K562 (cell line): ENCODE results near the gene TRAF7. TPM values are rescaled to one million over a fixed set of nuclear protein-coding genes. Genes with fewer than 3 reads are reported as not detected.

Source experiments
- ASH1L ChIP-seq: fragments of 450-650 bp; IDR thresholded peaks from 2 replicates; pipeline ENCODE4 v1.6.1; 2018; ENCODE audit warnings: borderline replicate concordance, mild to moderate bottlenecking, low read depth; ENCODE audit not compliant: partially characterized antibody
- BRD9 ChIP-seq: fragments of 450-650 bp; IDR thresholded peaks from 2 replicates; pipeline ENCODE4 v1.6.1; 2018; ENCODE audit warnings: low read depth; ENCODE audit not compliant: partially characterized antibody
- E2F1 ChIP-seq: sonication (generic); formaldehyde crosslinking; IDR thresholded peaks from 2 replicates; pipeline ENCODE4 v1.8.1; 2023; ENCODE audit warnings: mild to moderate bottlenecking, missing genetic modification reagents, moderate library complexity
- ESRRB ChIP-seq: fragments of 250-450 bp; sonication (Bioruptor Pico); IDR thresholded peaks from 2 replicates; pipeline ENCODE4 v1.5.0; 2020; ENCODE audit warnings: mild to moderate bottlenecking, moderate library complexity, borderline replicate concordance
- ETS2 ChIP-seq: IDR thresholded peaks from 2 replicates; pipeline ENCODE4 v1.6.1; 2016; ENCODE audit warnings: borderline replicate concordance, missing genetic modification characterization, mild to moderate bottlenecking, moderate library complexity, missing compliant biosample characterization; ENCODE audit not compliant: poor library complexity, severe bottlenecking
- KAT8 ChIP-seq: fragments of 450-650 bp; IDR thresholded peaks from 2 replicates; pipeline ENCODE4 v1.6.1; 2016; ENCODE audit warnings: low read depth, mild to moderate bottlenecking
- NCOA4 ChIP-seq: fragments of 450-650 bp; IDR thresholded peaks from 2 replicates; pipeline ENCODE4 v1.6.1; 2018; ENCODE audit warnings: mild to moderate bottlenecking; ENCODE audit not compliant: partially characterized antibody
- NFRKB ChIP-seq: fragments of 450-650 bp; IDR thresholded peaks from 2 replicates; pipeline ENCODE4 v1.6.1; 2016; ENCODE audit warnings: low read depth
- POLR2AphosphoS5 ChIP-seq: IDR thresholded peaks from 2 replicates; pipeline ENCODE4 v1.6.1; 2011; ENCODE audit warnings: mild to moderate bottlenecking, low read depth, low read length, moderate library complexity; ENCODE audit not compliant: control insufficient read depth, insufficient read depth
- POLR3A ChIP-seq: IDR thresholded peaks from 2 replicates; pipeline ENCODE4 v1.6.1; 2011; ENCODE audit warnings: borderline replicate concordance, mild to moderate bottlenecking, moderate library complexity; ENCODE audit not compliant: insufficient read length, insufficient read depth; ENCODE audit errors: extremely low read depth
- POU5F1 ChIP-seq: fragments of 150-350 bp; IDR thresholded peaks from 2 replicates; pipeline ENCODE4 v1.6.1; 2014; ENCODE audit warnings: borderline replicate concordance, low read length, low read depth, mild to moderate bottlenecking; ENCODE audit not compliant: partially characterized antibody
- REST ChIP-seq, 2 experiments: fragments of 450-650 bp; formaldehyde crosslinking in 1 of 2; IDR thresholded peaks; 2 replicates each; pipeline versions ENCODE4 v1.4.0 to v1.6.1; 2014 to 2020; ENCODE audit warnings: mild to moderate bottlenecking in 2 of 2, borderline replicate concordance in 1 of 2, low read depth in 1 of 2
- SAFB ChIP-seq: fragments of 200-400 bp; formaldehyde crosslinking; IDR thresholded peaks from 2 replicates; pipeline ENCODE4 v1.6.1; 2017; ENCODE audit warnings: low read depth, low read length, borderline replicate concordance
- SIN3A ChIP-seq, 2 experiments: fragments of 150-350 bp in 1 of 2; IDR thresholded peaks; 2 replicates each; pipeline ENCODE4 v1.6.1; 2011 to 2016; ENCODE audit warnings: borderline replicate concordance in 2 of 2, low read depth in 2 of 2, low read length in 2 of 2, mild to moderate bottlenecking in 2 of 2, moderate library complexity in 2 of 2; ENCODE audit not compliant: control insufficient read depth in 1 of 2
- SMARCB1 ChIP-seq: IDR thresholded peaks from 2 replicates; pipeline ENCODE4 v1.6.1; 2011; ENCODE audit warnings: improper control_type of control experiment, low read depth; ENCODE audit not compliant: insufficient read length
- XRCC3 ChIP-seq: fragments of 450-650 bp; IDR thresholded peaks from 2 replicates; pipeline ENCODE4 v1.6.1; 2017; ENCODE audit warnings: mild to moderate bottlenecking, moderate library complexity
- ZBTB17 ChIP-seq: fragments of 450-650 bp; formaldehyde crosslinking; IDR thresholded peaks from 2 replicates; pipeline ENCODE4 v1.4.0; 2020; ENCODE audit warnings: mild to moderate bottlenecking
- ZNF23 ChIP-seq: fragments of 250-450 bp; sonication (Bioruptor Pico); IDR thresholded peaks from 2 replicates; pipeline ENCODE4 v1.4.0; 2020; ENCODE audit warnings: mild to moderate bottlenecking
- polyA plus RNA-seq, 8 experiments: library from polyadenylated mRNA; depleted of rRNA in 4 of 8; stranded (reverse) in 5 of 8; unstranded in 3 of 8; fragments of >200 nt; fragmentation: Nextera tagmentation in 2 of 8; fragmentation: Illumina TruSeq in 1 of 8; extraction: Ambion mirVana in 2 of 8; extraction: Trizol in 1 of 8; gene quantifications; 2 replicates each; pipeline versions ENCODE4 v1.2.1 to v1.2.3, GENCODE V29; 2011 to 2014; ENCODE audit warnings: inconsistent platforms in 1 of 8, missing spikeins in 1 of 8
- total RNA-seq, 7 experiments: library from RNA; depleted of rRNA in 6 of 7; stranded (reverse); fragments of >200 nt in 6 of 7; fragmentation: Illumina TruSeq in 2 of 7; extraction: Trizol in 2 of 7; gene quantifications; 2 replicates each; pipeline versions ENCODE4 v1.2.1 to v1.2.3, GENCODE V29; 2011 to 2021; ENCODE audit warnings: low replicate concordance in 1 of 7

Gene TRAF7
- total and polyA plus RNA-seq, 9 of the 15 experiments (the other 6 are each of a cell fraction or from before 2014, with no cell fraction given), result 1.1 to 113 (median 41.6) TPM

GRCh38 chr16:2223221-2223941 lies 67.8 kb downstream of the TRAF7 start, which contains the start of gene E4F1 (continued):
- TF ChIP-seq ESRRB (CRISPR knock-in tag), result no peak
- TF ChIP-seq REST (IDR thresholded peaks at IDR 0.05; ENCODE audit: borderline replicate concordance), result no peak
- TF ChIP-seq REST (CRISPR knock-in tag; IDR thresholded peaks at IDR 0.05; ENCODE audit: low read depth), result no peak
- peak in 1 of 2 experiments; percentile 77; a peak in 2 of 4 replicates for TF ChIP-seq SIN3A (IDR thresholded peaks at IDR 0.05; ENCODE audit: borderline replicate concordance in 2 of 2, control insufficient read depth in 1 of 2, low read depth in 2 of 2, low read length in 2 of 2)
- TF ChIP-seq SMARCB1, result no peak
- no peak for TF ChIP-seq ASH1L
- TF ChIP-seq POLR3A, result no peak
- TF ChIP-seq NFRKB, result no peak
- peak; percentile 12; the same call in 1 of the 2 replicates for TF ChIP-seq ZBTB17 (CRISPR knock-in tag)
- no peak for TF ChIP-seq XRCC3
- TF ChIP-seq BRD9, result no peak
- peak; percentile 43; the same call in 1 of the 2 replicates for TF ChIP-seq E2F1
- TF ChIP-seq ZNF23 (CRISPR knock-in tag), result no peak
- TF ChIP-seq ETS2, result no peak
- no peak for TF ChIP-seq NCOA4
- peak; percentile 75 for TF ChIP-seq POLR2AphosphoS5
- TF ChIP-seq POU5F1, result no peak
- no peak for TF ChIP-seq SAFB
- TF ChIP-seq KAT8, result no peak
